Bronchial epithelial cell (primary cell): Measurements from ENCODE around the gene MAN1A2. TPM values are rescaled to one million over a fixed set of nuclear protein-coding genes. Genes with fewer than 3 reads are reported as not detected.

Experiments used
- DNase-seq: peaks from one replicate; pipeline ENCODE4 v3.0.0-alpha.2; 2010; ENCODE audit warnings: low read depth
- FAIRE-seq: peaks from 2 replicates; lab custom pipeline; 2011; peaks lifted over from hg19 to GRCh38; lab: Jason Lieb, UNC
- H3K27me3 ChIP-seq: 2 replicates; pipeline ENCODE4 v1.5.1; 2011; ENCODE audit warnings: low read length; ENCODE audit not compliant: control insufficient read depth, insufficient read depth
- H3K36me3 ChIP-seq: 2 replicates; pipeline ENCODE4 v1.5.1; 2011; ENCODE audit warnings: low read length; ENCODE audit not compliant: control insufficient read depth, insufficient read depth
- H3K4me3 ChIP-seq: 2 replicates; pipeline ENCODE4 v1.5.1; 2011; ENCODE audit warnings: mild to moderate bottlenecking, low read depth, low read length, control low read depth
- total RNA-seq: library from RNA; depleted of rRNA; stranded (reverse); fragments of >200 nt; gene quantifications from 2 replicates; pipeline ENCODE4 v1.2.1, GENCODE V29; 2014
- TF ChIP-seq, protein P1 (sequence below): IDR thresholded peaks from 2 replicates; pipeline ENCODE4 v1.5.1; 2011; ENCODE audit warnings: mild to moderate bottlenecking, moderate library complexity, low read length, control low read depth, inconsistent platforms; ENCODE audit not compliant: insufficient read depth, severe bottlenecking

The MAN1A2 gene
- total RNA-seq, 1 donor from 2014 or later: 49.8 TPM

- TF ChIP-seq, protein P1, sequence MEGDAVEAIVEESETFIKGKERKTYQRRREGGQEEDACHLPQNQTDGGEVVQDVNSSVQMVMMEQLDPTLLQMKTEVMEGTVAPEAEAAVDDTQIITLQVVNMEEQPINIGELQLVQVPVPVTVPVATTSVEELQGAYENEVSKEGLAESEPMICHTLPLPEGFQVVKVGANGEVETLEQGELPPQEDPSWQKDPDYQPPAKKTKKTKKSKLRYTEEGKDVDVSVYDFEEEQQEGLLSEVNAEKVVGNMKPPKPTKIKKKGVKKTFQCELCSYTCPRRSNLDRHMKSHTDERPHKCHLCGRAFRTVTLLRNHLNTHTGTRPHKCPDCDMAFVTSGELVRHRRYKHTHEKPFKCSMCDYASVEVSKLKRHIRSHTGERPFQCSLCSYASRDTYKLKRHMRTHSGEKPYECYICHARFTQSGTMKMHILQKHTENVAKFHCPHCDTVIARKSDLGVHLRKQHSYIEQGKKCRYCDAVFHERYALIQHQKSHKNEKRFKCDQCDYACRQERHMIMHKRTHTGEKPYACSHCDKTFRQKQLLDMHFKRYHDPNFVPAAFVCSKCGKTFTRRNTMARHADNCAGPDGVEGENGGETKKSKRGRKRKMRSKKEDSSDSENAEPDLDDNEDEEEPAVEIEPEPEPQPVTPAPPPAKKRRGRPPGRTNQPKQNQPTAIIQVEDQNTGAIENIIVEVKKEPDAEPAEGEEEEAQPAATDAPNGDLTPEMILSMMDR: no peak
- DNase-seq (no peak), FAIRE-seq (no peak)
- Histone ChIP-seq H3K4me3 (no peak overlapping the region), H3K27me3 (no peaks in the 10 kb centered on the region), H3K36me3 (no peaks in the 10 kb centered on the region)
These were observed 7.5 kb upstream of the MAN1A2 start for GRCh38 chr1:117359561-117360289.

DNA sequence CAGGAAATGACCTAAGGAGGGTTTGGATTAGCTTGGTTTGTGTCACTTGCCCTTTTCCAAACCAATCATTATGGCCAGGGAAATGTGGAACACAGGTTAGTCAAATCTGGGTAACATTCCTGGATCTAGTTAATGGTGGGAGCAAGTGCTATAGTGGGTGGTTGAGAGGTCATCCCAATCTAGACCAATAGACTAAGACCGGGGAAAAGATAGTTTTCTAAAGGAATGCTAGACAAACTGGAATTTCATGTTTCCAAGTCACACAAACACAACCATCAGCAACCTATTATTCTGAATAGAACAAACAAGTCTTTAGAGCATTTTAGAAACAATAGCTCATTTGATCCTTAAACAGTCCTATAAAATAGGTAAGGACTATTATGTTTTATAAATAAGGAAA is 4.3 kb upstream of the MAN1A2 start:
- H3K36me3 ChIP-seq: no peaks in the 10 kb centered on the region
- DNase-seq (no peak), FAIRE-seq (no peak)
- no peaks in the 10 kb centered on the region for H3K27me3 ChIP-seq
- no peak overlapping the region for H3K4me3 ChIP-seq
- TF ChIP-seq, protein P1: no peak

GRCh38 chr1:117363571-117364048 is 3.6 kb upstream of the MAN1A2 start:
- no peak overlapping the region for H3K4me3 ChIP-seq
- H3K27me3 ChIP-seq: no peaks in the 10 kb centered on the region
- TF ChIP-seq, protein P1: no peak
- H3K36me3 ChIP-seq: no peaks in the 10 kb centered on the region
- FAIRE-seq (no peak), DNase-seq (peak; percentile 40)

GRCh38 chr1:117364240-117364639 is 3.0 kb upstream of the MAN1A2 start:
- H3K4me3 ChIP-seq: no peak overlapping the region
- no peaks in the 10 kb centered on the region for H3K27me3 ChIP-seq
- no peaks in the 10 kb centered on the region for H3K36me3 ChIP-seq
- no peak for DNase-seq
- no peak for FAIRE-seq
- TF ChIP-seq, protein P1: no peak

- Histone ChIP-seq H3K36me3 (no peaks in the 10 kb centered on the region), H3K27me3 (no peaks in the 10 kb centered on the region), H3K4me3 (peak overlapping the region; percentile 54)
- TF ChIP-seq, protein P1: no peak
- peak; percentile 21 for DNase-seq
- FAIRE-seq: no peak
These were observed 1.7 kb upstream of the MAN1A2 start for GRCh38 chr1:117365350-117366176.
